BLaER1 (cell line): ENCODE data around the gene SMIM43.

ENCODE experiments used
- H3K27ac ChIP-seq: shearing (Covaris generic); formaldehyde crosslinking; 2 replicates; pipeline ENCODE4 v1.8.1; 2022
- H3K27me3 ChIP-seq: shearing (Covaris generic); formaldehyde crosslinking; 2 replicates; pipeline ENCODE4 v1.8.1; 2022
- H3K36me3 ChIP-seq: shearing (Covaris generic); formaldehyde crosslinking; 2 replicates; pipeline ENCODE4 v1.8.1; 2022
- H3K4me1 ChIP-seq: shearing (Covaris generic); formaldehyde crosslinking; 2 replicates; pipeline ENCODE4 v1.8.1; 2022
- H3K4me2 ChIP-seq: shearing (Covaris generic); formaldehyde crosslinking; 2 replicates; pipeline ENCODE4 v1.8.1; 2022
- H3K4me3 ChIP-seq: shearing (Covaris generic); formaldehyde crosslinking; 2 replicates; pipeline ENCODE4 v1.8.1; 2022
- H3K9ac ChIP-seq: shearing (Covaris generic); formaldehyde crosslinking; 2 replicates; pipeline ENCODE4 v1.8.1; 2022
- H3K9me3 ChIP-seq: shearing (Covaris generic); formaldehyde crosslinking; 2 replicates; pipeline ENCODE4 v1.8.1; 2022
- H4K20me1 ChIP-seq: shearing (Covaris generic); formaldehyde crosslinking; 2 replicates; pipeline ENCODE4 v1.8.1; 2022
- Cebpa-rat ChIP-seq: shearing (Covaris generic); IDR thresholded peaks from 2 replicates; pipeline ENCODE4 v1.8.1; 2022

The SMIM43 gene

DNA sequence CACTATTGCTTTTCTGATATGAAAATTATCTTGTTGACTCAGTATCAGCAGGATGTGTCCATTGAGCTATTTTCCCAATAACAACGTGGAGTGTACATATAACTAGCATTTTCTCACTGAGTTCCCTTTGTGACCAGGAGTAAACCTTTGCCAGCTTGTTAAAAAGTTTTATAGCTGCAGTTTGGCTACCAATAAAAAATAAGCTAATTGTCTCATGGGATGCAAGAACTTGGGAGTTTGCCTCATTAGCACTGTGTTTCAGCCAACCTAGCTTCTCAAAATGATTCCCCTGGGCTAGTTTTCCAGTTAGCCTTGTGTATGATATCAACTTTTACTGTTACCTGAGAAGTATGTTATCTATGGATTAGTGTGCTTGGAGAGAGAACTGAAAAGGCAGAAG is 43.3 kb downstream of the SMIM43 start:
- H3K4me2 ChIP-seq = no peak overlapping the region
- no peak overlapping the region for H3K27ac ChIP-seq
- no peaks in the 10 kb centered on the region for H3K36me3 ChIP-seq
- H3K4me1 ChIP-seq = no peaks in the 10 kb centered on the region
- H3K27me3 ChIP-seq = no peaks in the 10 kb centered on the region
- H3K4me3 ChIP-seq = no peak overlapping the region
- no peak overlapping the region for H3K9ac ChIP-seq
- no peak for TF ChIP-seq Cebpa-rat
- no peaks in the 10 kb centered on the region for H3K9me3 ChIP-seq
- H4K20me1 ChIP-seq = no peaks in the 10 kb centered on the region

DNA sequence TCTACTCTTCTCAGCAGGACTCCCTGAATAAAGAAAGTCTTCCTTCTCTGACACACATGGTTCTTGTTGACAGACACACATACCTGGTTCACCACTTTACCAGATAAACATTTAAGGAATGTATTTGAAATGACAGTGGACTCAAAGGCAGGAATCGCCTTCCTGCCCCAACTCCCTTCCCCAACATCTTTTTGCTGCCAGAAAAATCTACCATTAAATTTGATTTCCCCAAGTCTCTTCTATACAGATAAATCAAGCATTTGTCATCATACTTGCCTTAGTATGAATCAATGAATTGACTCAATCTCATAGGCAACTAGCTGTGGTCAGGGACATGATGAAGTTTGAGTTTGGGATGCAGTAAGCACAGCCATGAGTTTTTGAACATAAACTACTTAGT is 44.9 kb downstream of the SMIM43 start:
- TF ChIP-seq Cebpa-rat = no peak
- Histone ChIP-seq H3K36me3 (no peaks in the 10 kb centered on the region), H3K9ac (no peak overlapping the region), H3K4me3 (no peak overlapping the region), H3K9me3 (no peaks in the 10 kb centered on the region), H4K20me1 (no peaks in the 10 kb centered on the region), H3K4me2 (no peak overlapping the region), H3K27ac (no peak overlapping the region), H3K27me3 (no peaks in the 10 kb centered on the region), H3K4me1 (no peaks in the 10 kb centered on the region)

DNA sequence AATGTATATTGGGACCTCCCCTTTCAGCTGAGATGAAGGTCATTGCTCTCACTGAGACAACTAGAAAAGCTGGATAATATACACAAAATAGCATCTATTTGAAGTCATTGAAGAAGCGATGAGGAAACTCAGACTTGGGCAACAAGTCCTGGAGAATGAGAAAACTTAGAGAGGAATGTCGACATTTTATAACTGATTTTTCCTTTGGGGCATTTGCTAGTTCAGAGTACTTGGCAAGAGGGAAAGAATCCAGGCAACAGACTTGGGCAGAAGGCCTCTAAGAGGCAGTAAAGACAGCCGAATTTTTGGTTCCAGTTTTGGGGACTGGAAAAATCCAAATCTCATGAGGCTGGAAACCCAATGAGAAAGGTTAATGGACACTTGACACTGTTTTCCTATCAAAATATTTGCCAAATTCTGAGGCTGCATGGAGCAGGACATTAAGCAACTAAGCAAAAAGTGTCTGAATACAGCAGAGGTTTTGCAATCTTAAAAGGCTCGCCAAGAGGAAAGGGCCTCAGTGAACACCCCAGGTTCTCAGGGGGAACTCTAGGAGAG is 47.2 kb downstream of the SMIM43 start:
- TF ChIP-seq Cebpa-rat = no peak
- Histone ChIP-seq H3K4me1 (no peaks in the 10 kb centered on the region), H3K4me2 (no peak overlapping the region), H4K20me1 (no peaks in the 10 kb centered on the region), H3K27ac (no peak overlapping the region), H3K9me3 (no peaks in the 10 kb centered on the region), H3K9ac (no peak overlapping the region), H3K4me3 (no peak overlapping the region), H3K27me3 (no peaks in the 10 kb centered on the region), H3K36me3 (no peaks in the 10 kb centered on the region)

- Histone ChIP-seq H3K27ac (no peak overlapping the region), H3K27me3 (no peaks in the 10 kb centered on the region), H3K9ac (no peak overlapping the region), H3K4me1 (no peaks in the 10 kb centered on the region), H4K20me1 (no peaks in the 10 kb centered on the region), H3K9me3 (no peaks in the 10 kb centered on the region), H3K4me3 (no peak overlapping the region), H3K36me3 (no peaks in the 10 kb centered on the region), H3K4me2 (no peak overlapping the region)
- TF ChIP-seq Cebpa-rat = no peak
Observed at GRCh38 chr4:121714548-121714947, 50.4 kb downstream of the SMIM43 start.

- Histone ChIP-seq H3K4me1 (no peaks in the 10 kb centered on the region), H4K20me1 (no peaks in the 10 kb centered on the region), H3K4me3 (no peak overlapping the region), H3K9me3 (no peaks in the 10 kb centered on the region), H3K27ac (no peak overlapping the region), H3K4me2 (no peak overlapping the region), H3K9ac (no peak overlapping the region), H3K36me3 (no peaks in the 10 kb centered on the region), H3K27me3 (no peaks in the 10 kb centered on the region)
- TF ChIP-seq Cebpa-rat = no peak
Observed at GRCh38 chr4:121712783-121713182, 52.2 kb downstream of the SMIM43 start.

DNA sequence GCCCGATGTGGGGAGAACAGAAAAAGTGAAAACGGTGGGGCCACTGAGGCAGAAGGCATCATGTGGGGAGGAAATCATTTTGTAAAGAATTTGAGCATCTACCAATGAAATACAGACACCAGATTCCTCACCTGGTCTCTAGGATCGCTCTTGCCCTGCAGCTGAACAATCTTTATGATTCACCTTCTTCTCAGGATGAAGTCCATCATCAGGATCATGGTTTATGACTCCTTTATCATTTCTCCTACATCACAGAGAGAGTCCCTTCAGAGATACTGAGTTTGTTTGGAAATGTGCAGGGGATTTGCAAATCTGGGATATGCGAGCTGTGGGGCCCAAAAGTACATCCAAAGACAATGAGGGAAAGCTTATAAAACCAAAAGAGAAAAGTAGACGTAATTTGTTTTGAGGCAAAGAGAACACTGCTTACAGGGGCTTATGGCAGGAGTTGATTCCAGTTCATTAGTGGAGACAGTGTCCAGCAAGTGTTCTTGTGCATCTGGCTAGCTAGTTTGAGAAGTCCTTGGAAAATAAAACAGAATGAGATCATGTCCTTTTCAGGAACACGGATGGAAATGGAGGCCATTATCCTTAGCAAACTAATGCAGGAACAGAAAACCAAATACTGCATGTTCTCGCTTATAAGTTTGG is 52.8 kb downstream of the SMIM43 start:
- Histone ChIP-seq H3K27me3 (no peaks in the 10 kb centered on the region), H3K4me1 (no peaks in the 10 kb centered on the region), H3K9me3 (no peaks in the 10 kb centered on the region), H3K4me2 (no peak overlapping the region), H3K36me3 (no peaks in the 10 kb centered on the region), H4K20me1 (no peaks in the 10 kb centered on the region), H3K4me3 (no peak overlapping the region), H3K27ac (no peak overlapping the region), H3K9ac (no peak overlapping the region)
- no peak for TF ChIP-seq Cebpa-rat

GRCh38 chr4:121711263-121712000 is 53.5 kb downstream of the SMIM43 start:
- Histone ChIP-seq H3K27me3 (no peaks in the 10 kb centered on the region), H4K20me1 (no peaks in the 10 kb centered on the region), H3K27ac (no peak overlapping the region), H3K4me3 (no peak overlapping the region), H3K9ac (no peak overlapping the region), H3K9me3 (no peaks in the 10 kb centered on the region), H3K4me1 (no peaks in the 10 kb centered on the region), H3K4me2 (no peak overlapping the region), H3K36me3 (no peaks in the 10 kb centered on the region)
- no peak for TF ChIP-seq Cebpa-rat

DNA sequence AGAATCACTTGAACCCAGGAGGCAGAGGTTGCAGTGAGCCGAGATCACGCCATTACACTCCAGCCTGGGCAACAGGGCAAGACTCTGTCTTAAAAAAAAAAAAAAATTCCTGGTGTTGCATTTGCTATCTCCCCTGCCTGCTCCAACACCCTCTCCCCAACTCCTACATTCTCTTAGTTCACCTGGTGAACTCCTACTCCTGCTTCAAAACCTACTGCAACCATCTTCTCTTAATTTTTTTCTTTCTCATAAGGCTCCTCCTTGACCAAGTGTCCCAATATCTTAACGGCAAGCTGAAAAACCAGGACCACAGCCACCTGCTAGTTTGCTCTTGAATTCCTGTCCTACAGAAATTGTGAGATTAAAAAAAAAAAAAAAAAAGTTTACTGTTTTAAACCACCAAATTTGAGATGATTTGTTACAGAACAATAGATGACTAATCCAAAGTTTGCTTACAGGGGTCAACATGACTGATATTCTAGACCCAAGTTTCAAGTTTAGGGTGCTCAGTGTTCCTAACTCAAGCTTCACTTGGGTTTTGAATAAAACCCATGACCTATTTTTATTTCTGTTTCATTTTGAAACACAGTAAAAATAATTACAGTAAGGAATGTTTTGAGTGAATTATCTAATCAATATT is 55.1 kb downstream of the SMIM43 start:
- Histone ChIP-seq H4K20me1 (no peaks in the 10 kb centered on the region), H3K9ac (no peak overlapping the region), H3K9me3 (no peaks in the 10 kb centered on the region), H3K4me3 (no peak overlapping the region), H3K36me3 (no peaks in the 10 kb centered on the region), H3K4me1 (no peaks in the 10 kb centered on the region), H3K27me3 (no peaks in the 10 kb centered on the region), H3K4me2 (no peak overlapping the region), H3K27ac (no peak overlapping the region)
- TF ChIP-seq Cebpa-rat = no peak
